A549 (cell line): Measurements from ENCODE around the gene SH3RF1.

Experiments used
- CTCF ChIP-seq: fragments of >200 bp; sonication (Bioruptor Twin); formaldehyde crosslinking; IDR thresholded peaks from 3 replicates; pipeline ENCODE4 v1.5.1; 2016
- POLR2A ChIP-seq: IDR thresholded peaks from 2 replicates; pipeline ENCODE4 v1.6.1; 2012; ENCODE audit warnings: mild to moderate bottlenecking, low read length
- SREBF2 ChIP-seq: fragments of 450-650 bp; IDR thresholded peaks from 2 replicates; pipeline ENCODE4 v1.6.1; 2014; ENCODE audit warnings: mild to moderate bottlenecking, moderate library complexity

GRCh38 chr4:169184686-169185085 is 86.1 kb downstream of the SH3RF1 start:
- no peak for TF ChIP-seq SREBF2
- no peak for TF ChIP-seq POLR2A
- TF ChIP-seq CTCF, result no peak
